Measurements from ENCODE around the gene PPM1N.

Gene PPM1N

DNA sequence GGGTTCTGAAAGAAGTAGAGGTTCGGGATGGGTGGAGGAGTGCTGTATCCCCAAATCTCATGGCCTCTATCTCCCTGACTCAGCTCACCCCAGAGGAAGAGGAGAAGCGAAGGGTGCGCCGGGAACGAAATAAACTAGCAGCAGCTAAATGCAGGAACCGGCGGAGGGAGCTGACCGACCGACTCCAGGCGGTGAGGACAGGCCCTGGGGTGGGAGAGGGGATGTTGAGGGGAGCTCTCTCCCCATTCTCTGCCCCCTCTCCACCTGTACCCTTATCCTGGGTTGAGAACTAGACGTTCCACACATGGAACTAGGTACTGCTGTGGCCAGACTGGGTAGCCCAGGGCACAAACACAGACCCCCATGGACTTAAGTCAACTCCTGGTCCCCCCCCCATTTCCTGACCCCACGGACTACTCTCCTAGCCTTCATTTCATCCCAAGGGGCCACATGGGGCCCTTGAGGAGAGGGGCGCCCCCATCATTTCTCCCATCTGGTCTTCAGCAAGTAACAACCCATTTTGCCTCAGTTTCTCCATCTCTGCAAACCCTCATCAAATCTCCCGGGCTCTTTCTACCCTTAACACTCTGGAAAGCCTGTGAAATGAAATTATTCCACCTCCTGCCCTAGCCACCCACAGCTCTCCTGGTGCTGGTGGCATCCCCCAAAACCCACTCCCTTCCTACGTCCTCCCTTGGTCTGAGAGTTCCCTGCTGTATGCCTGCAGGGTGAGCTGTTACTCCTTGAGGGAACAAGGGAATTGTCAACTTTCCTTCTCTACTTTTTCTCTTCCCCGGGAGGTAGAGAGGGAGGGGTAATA, 26.9 kb upstream of the PPM1N start:
- DNase-seq: no peak

- no peak for DNase-seq
These were observed 26.2 kb upstream of the PPM1N start for GRCh38 chr19:45471931-45472562.

GRCh38 chr19:45472563-45473366, 25.5 kb upstream of the PPM1N start:
- DNase-seq: no peak

DNA sequence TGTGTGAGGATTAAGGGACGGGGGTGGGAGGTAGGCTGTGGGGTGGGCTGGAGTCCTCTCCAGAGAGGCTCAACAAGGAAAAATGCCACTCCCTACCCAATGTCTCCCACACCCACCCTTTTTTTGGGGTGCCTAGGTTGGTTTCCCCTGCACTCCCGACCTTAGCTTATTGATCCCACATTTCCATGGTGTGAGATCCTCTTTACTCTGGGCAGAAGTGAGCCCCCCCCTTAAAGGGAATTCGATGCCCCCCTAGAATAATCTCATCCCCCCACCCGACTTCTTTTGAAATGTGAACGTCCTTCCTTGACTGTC, 24.9 kb upstream of the PPM1N start:
- no peak for DNase-seq

GRCh38 chr19:45473682-45474605, 24.3 kb upstream of the PPM1N start:
- no peak for DNase-seq

GRCh38 chr19:45474606-45475521, 23.4 kb upstream of the PPM1N start:
- DNase-seq: no peak

- DNase-seq: no peak
These were observed 22.5 kb upstream of the PPM1N start for GRCh38 chr19:45475537-45476291.

DNA sequence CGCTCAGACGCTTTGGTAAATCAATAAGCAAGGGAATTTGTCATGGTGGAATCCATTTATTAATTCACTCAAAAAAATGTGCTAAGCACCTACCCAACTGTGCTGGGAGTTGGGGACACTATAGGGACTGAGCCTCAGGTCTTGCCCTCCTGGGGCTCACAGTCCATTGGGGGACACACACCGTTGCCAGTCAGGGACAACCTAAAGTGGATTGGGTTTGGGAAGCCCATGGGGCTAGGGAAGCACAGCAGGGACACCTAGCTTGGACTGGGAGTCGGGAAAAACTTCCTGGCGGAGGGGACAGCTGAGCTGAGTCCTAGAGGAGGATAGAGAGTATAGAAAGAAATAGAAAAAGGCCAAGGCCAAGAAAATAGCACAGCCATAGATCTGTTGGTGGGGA, 21.9 kb upstream of the PPM1N start:
- DNase-seq: no peak

- DNase-seq: no peak
These were observed 21.1 kb upstream of the PPM1N start for GRCh38 chr19:45477186-45477585.

GRCh38 chr19:45477713-45478453, 20.4 kb upstream of the PPM1N start:
- no peak for DNase-seq

DNA sequence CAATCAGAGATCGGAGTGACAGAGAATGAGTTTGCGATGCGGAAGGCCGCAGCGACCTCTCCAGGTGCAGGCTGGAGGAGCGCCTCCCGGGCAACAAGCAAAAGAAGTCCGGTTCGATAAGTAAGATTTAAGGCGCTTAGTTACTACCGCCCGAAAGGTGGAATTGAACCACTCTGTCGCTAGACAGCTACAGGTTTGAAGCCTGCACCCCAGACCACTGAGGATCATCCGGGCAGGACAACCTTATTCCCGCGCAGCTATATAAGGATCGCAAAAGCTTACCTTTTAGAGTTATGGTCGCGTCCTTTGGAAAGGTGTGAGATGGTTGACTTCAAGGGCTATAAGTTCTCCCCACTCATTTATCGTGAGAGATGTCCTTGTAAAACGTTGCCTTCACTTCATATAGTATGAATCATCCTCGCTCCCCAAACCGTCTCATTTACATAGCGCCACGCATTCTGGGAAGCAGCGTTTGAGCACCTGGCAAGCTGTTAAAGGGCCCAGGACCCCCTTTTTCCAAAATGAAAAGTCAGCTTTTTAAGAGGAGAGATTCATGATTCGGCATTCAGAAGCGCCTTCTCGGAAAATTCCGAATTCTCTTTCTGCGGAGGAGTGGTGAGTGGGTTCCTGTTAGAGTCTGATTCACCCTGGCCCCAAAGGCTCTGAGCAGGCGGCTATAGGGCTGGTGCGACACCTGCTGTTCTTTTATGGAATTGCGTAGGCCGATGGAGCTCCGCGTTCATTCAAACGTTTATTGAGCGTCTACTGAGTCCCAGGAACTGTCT, 19.6 kb upstream of the PPM1N start:
- peak; percentile 50 to 88 for DNase-seq

DNA sequence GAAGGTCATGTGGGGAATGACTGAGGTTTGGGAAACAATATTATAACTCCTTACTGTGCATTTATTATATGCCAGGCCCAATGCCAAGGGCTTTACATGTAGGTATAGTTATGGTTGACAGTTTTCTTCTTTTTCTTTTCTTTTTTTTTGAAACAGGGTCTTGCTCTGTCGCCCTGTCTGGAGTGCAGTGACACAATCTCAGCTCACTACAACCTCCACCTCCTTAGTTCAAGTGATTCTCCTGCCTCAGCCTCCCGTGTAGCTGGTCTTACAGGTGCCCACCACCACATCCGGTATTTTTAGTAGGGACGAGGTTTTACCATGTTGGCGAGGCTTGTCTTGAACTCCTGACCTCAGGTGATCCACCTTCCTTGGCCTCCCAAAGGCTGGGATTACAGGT, 15.2 kb upstream of the PPM1N start:
- no peak for DNase-seq

DNA sequence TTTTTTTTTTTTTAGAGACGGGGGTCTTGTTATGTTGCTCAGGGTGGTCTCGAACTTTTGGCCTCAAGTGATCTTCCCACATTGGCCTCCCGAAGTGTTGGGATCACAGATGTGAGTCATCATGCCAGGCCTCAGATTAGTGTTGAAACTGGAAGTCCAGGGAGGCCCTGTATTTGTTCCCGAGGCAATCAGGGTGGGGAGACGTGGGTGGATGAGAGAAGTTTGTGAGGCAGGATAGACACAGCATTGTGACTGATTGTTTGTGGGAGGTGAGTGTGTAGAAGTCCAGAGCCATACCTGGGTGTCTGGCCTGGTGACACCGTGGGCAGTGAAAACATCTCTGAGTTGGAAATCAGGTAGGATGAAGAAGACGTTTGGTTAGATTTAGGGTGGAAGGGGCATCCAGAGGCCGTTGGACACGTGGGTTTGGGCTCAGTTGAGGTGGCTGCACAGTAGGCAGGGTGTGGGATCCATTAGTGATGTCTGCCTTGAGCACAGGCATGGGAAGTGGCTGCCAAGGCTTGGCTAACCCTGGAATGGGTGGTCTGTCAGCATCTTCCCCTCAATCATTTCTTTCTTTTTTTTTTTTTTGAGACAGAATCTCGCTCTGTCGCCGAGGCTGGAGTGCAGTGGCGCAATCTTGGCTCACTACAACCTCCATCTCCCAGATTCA, 13.8 kb upstream of the PPM1N start:
- no peak for DNase-seq

- DNase-seq: peak; percentile 80 to 90
These were observed 12.8 kb upstream of the PPM1N start for GRCh38 chr19:45485305-45486077.

- no peak for DNase-seq
These were observed 9.5 kb upstream of the PPM1N start for GRCh38 chr19:45488708-45489107.

DNA sequence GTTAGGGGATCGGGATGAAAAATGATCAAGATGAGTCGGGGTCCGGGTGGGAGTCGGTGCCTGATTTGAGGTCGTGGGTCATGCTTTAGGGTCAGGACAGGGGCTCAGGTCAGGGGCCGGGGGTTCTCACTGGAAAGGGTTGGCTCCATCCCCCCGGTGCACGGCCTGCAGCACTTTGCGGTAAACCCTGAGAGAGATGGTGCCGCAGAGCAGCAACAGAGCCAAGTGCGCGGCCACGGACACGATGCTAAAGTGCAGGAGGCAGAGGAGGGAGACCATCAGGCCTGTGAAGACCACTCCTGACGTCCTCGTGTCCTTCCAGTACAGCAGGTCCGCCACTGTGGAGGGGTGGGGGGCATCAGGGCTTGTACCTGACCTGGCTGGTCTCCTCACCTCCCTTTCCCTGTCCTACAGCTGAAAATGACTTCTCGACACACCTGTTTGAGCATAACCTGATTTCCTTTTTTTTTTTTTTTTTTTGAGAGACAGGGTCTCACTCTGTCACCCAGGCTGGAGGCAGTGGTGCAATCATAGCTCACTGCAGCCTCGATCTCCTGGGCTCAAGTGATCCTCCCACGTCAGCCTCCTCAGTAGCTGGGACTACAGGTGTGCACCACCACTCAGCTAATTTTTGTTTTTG, 8.9 kb upstream of the PPM1N start:
- DNase-seq: no peak

DNA sequence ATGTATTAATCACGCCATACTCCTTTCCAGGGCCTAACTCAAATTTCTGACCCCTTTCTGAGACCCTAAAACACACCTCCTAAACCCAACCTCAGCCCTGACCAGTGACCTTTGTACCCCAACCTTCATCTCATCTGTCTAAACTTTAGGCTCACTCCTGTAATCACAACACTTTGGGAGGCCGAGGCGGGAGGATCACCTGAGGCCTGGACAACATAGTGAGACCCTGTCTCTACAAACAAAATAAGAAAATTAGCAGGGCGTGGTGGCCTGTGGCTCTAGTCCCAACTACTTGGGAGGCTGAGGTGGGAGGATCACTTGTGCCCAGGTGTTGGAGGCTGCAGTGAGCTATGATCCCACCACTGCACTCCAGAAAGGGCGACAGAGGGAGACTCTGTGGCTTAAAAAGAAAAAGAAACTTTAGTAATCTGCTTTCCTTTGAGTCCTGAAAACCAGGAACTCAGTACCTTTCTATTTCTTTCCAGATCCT, 6.1 kb upstream of the PPM1N start:
- DNase-seq: no peak
